Pericardium fibroblast (primary cell): Measurements from ENCODE around the gene PRPF40A. TPM values are rescaled to one million over a fixed set of nuclear protein-coding genes. Genes with fewer than 3 reads are reported as not detected.

ENCODE experiments used
- total RNA-seq: library from RNA; depleted of rRNA; stranded (reverse); fragments of >200 nt; gene quantifications from 2 replicates; pipeline ENCODE4 v1.2.3, GENCODE V29; 2015

The PRPF40A gene
- 47.4 and 60.1 TPM in 2 replicates for total RNA-seq

DNA sequence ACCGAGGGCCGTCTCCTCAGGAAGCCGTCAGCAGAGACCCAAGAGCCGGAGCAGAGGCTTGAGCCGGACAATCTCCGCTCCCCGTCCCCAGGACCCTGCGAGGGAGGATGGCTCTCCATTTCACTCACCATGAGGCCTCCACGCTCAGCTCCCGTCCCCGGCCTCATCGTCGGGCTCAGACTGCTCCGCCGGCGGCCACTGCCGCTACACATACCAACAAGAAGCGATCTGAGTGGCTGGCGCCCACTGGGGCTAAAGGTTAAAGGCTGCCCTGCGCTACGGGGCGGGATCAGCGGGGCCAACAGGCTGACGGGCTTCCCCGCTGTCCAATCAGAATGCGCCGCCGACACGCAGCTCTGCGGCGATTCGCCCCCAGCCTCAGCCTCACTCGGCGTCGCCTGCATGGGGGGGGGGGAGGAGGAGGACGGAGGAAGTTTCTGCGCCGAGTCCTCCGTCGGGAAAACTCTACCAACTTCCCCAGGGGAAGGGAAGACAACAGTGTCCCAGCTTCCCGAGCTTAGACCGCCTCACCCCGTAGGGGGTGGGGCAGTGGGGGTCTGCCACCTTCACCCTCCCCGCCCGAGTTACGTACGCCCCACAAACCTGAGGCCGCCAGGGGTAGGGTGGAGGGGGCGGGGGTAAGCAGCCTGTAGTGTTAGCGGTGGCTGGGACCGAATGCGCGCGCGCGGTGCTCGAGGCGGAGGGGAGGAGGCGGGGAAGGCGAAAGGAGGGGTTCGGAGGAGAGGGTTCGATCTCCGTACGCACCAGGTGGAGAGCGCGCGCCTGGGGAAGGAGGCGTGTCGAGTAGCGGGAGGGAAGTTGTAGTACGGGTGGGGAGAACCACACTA lies at the start of gene PRPF40A:
Gene PRPF40A, minus strand, starts transcription at position 234 of the 848 bp plus-strand sequence. Its CDS starts 22 bp downstream, at position 212.

DNA sequence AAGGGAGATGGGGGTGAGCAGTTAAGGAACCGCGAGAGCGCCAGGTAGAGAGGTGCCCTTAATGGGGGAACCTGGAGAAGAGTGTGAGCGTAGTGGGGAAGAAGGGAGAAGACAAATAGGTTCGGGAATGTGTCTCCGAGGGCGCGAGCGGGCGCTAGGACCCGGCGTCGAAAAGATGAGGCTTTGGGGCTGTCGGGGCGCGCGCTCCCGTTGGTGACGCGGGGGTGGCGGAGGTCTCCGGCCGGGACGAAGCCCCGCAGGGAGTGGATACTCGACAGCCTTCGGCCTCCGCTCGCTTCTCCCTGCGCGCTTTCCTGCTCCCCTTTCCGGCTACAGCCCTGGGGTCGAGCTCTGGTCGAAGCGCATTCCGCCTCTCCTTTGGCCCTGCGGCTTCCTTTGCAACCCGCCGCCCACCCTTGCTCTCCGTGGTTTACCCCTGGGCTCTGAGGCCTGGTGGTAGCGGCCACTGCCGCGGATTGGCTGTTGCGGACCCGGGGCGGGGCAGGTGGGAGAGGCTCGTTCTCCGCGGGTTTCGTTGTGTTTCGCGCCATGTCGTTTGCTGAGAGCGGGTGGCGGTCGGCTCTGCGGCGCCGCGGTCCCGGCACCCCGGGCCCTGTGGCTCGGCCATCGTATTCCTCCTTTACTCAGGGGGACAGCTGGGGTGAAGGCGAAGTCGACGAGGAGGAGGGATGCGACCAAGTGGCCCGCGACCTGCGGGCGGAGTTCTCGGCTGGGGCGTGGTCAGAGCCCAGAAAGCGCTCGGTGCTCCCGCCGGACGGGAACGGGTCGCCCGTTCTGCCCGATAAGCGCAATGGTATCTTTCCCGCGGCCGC lies 1.0 kb upstream of the PRPF40A start, which contains the start of gene ARL6IP6:
Gene ARL6IP6, plus strand, starts transcription at position 545 of the 833 bp plus-strand sequence. Its CDS starts 5 bp downstream, at position 550.

Other genes with a start within 250 kb of the PRPF40A start
- gene ARL6IP6, start 1.2 kb upstream of the PRPF40A start, total RNA-seq = 15.6 and 26.1 TPM in 2 replicates